Spinal cord (tissue), 10 donors: ENCODE measurements around the gene RPS27L. TPM values are rescaled to one million over a fixed set of nuclear protein-coding genes. Genes with fewer than 3 reads are reported as not detected.

Experiments
- DNase-seq, 6 donors: peaks; one replicate each; pipeline versions ENCODE4 v3.0.0 to v3.0.0-alpha.2; 2013 to 2015; ENCODE audit warnings: low spot score in 6 of 6, low read depth in 4 of 6
- H3K27ac ChIP-seq: one replicate; pipeline ENCODE4 v1.5.1; 2013; ENCODE audit warnings: low read depth, low read length, control low read depth
- H3K27me3 ChIP-seq: one replicate; pipeline ENCODE4 v1.6.1; 2013; ENCODE audit warnings: low read length; ENCODE audit not compliant: control insufficient read depth, insufficient read depth
- H3K36me3 ChIP-seq: one replicate; pipeline ENCODE4 v1.6.1; 2013; ENCODE audit warnings: low read length; ENCODE audit not compliant: control insufficient read depth, insufficient read depth
- H3K4me1 ChIP-seq: one replicate; pipeline ENCODE4 v1.6.1; 2013; ENCODE audit warnings: low read length; ENCODE audit not compliant: control insufficient read depth, insufficient read depth
- H3K4me3 ChIP-seq: one replicate; pipeline ENCODE4 v1.5.1; 2013; ENCODE audit warnings: low read depth, low read length, control low read depth
- H3K9me3 ChIP-seq: one replicate; pipeline ENCODE4 v1.6.1; 2013; ENCODE audit warnings: low read length; ENCODE audit not compliant: control insufficient read depth, insufficient read depth
- WGBS: methylation state at CpG from one replicate; pipeline ENCODE4 v1.1.5; 2013; ENCODE audit warnings: missing lambda C conversion rate; ENCODE audit not compliant: insufficient coverage; 5-methylcytosine and 5-hydroxymethylcytosine counted together
- polyA plus RNA-seq, 2 donors: library from polyadenylated mRNA; unstranded; fragments of 120-200 nt; gene quantifications; one replicate each; pipeline ENCODE4 v1.2.1, GENCODE V29; 2013; ENCODE audit not compliant: insufficient read length in 2 of 2
- total RNA-seq, 2 donors: library from RNA; depleted of rRNA in 1 of 2; stranded (reverse); fragments of 120-200 nt in 1 of 2; fragments of >200 nt in 1 of 2; gene quantifications; one replicate each; pipeline versions ENCODE4 v1.2.3 to v1.2.4, GENCODE V29; 2013 to 2014
- donor health status: healthy.

The RPS27L gene
- total and polyA plus RNA-seq, 4 donors, result 86.2 to 111 (median 90.5) TPM

DNA sequence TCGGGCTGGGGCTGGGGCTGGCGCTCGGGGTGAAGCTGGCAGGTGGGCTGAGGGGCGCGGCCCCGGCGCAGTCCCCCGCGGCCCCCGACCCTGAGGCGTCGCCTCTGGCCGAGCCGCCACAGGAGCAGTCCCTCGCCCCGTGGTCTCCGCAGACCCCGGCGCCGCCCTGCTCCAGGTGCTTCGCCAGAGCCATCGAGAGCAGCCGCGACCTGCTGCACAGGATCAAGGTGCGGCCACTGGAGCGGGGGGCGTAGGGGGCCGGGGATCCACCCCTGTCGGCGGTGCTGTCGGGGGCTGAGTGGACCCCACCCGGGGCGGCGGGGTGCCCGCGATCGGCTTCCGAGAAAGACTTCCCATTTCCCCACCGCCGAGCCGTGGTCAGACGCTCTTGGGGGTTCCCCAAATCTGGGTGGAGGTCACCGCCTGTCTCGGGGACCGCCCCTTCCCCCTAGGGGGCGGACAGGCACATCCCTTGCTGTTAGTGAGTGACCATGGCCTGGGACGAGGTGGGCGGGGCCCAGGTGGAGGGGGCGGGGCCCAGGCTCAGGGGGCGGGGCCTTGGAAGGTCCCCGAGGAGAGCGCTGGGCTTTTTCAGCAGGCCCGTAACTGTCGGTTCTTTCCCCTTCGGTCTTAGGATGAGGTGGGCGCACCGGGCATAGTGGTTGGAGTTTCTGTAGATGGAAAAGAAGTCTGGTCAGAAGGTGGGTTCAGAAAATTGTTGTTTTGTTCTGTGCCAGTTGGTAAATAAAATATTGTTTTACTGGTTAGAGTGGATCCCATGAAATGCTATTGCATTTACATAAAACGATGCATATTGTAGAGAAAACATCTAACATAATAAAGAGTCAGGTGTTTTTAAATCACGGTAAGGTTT, 35.0 kb downstream of the RPS27L start:
- Histone ChIP-seq H3K27ac (peak overlapping the region; percentile 47), H3K36me3 (peaks cover 4% of the 10 kb centered on the region), H3K27me3 (no peaks in the 10 kb centered on the region), H3K9me3 (no peaks in the 10 kb centered on the region), H3K4me1 (peaks cover 4% of the 10 kb centered on the region), H3K4me3 (peak overlapping the region; percentile 73)
- WGBS, result under 1% methylated on average over 56 of the region's 59 CpGs
- DNase-seq, result peak in 5 of 6 donors; percentile 19 to 82 (median 33)

DNA sequence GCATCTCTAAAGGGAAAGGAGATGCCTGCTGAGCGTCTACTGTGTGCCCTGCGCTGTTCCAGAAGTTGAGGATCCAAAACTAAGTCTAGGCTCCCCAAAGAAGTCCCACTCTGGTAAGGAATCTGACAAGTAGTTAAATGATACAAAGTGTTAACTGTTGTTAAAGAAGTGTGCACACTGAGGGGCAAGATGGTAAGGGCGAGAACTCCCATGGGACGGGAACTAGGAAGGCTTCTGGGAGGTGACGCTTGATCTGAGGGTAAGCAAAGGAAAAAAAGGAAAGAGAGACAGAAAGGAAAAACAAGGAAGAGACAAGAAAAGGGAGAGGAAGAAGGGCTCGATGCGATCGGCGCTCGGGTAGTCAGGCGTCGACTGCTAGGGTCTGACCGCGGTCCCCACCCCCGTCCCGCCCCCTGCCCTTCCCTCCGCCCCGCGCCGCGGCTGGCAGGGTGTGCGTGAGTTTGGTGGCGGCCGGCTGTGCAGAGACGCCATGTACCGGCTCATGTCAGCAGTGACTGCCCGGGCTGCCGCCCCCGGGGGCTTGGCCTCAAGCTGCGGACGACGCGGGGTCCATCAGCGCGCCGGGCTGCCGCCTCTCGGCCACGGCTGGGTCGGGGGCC, 35.8 kb downstream of the RPS27L start, which contains the start of gene LACTB:
LACTB (plus strand) TSS at position 480 of the 620 bp plus-strand sequence; CDS start at position 491, 11 bp downstream.
- WGBS, result under 1% methylated on average over 39 of the region's 40 CpGs

GRCh38 chr15:63118854-63119253, 38.4 kb downstream of the RPS27L start:
- Histone ChIP-seq H3K27ac (no peak overlapping the region), H3K9me3 (no peaks in the 10 kb centered on the region), H3K4me3 (no peak overlapping the region), H3K27me3 (no peaks in the 10 kb centered on the region), H3K36me3 (no peaks in the 10 kb centered on the region), H3K4me1 (peaks cover 4% of the 10 kb centered on the region)
- WGBS, result no CpG with 5 or more reads among the region's 3 CpGs
- DNase-seq, result no peak

More for the DNA sequence above, 35.8 kb downstream of the RPS27L start, which contains the start of gene LACTB:
- Histone ChIP-seq H3K36me3 (peaks cover 4% of the 10 kb centered on the region), H3K27me3 (no peaks in the 10 kb centered on the region), H3K4me1 (peaks cover 4% of the 10 kb centered on the region), H3K27ac (peak within 1 kb of the TSS; percentile 74), H3K4me3 (peak within 1 kb of the TSS; percentile 73), H3K9me3 (no peaks in the 10 kb centered on the region)
- peak; percentile 60 to 96 (median 82) for DNase-seq

DNA sequence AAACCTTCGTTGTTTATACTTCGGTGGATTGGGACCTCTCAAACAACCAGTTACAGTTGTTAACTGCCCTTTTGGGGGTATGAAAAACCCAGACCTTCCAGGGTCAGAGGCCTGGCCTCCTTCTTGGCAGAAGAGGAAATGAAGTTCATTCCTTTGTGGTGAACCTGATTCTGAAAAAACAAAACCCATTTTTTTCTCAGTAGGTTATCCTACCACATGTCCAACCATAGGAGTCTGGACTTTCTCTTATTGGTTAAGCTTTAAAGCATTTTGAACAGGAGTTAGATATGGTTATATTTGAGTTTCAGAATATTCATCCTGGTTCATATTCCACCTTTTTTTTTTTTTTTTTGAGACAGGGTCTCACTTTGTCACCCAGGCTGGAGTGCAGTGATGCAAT, 42.8 kb downstream of the RPS27L start:
- H3K4me1 ChIP-seq, result no peaks in the 10 kb centered on the region
- no peak overlapping the region for H3K4me3 ChIP-seq
- DNase-seq, result no peak
- no peaks in the 10 kb centered on the region for H3K9me3 ChIP-seq
- no peaks in the 10 kb centered on the region for H3K36me3 ChIP-seq
- no peak overlapping the region for H3K27ac ChIP-seq
- 40% methylated on average over 2 of the region's 2 CpGs for WGBS
- no peaks in the 10 kb centered on the region for H3K27me3 ChIP-seq

GRCh38 chr15:63112871-63113270, 44.4 kb downstream of the RPS27L start:
- H3K27ac ChIP-seq, result no peak overlapping the region
- DNase-seq, result no peak
- H3K4me3 ChIP-seq, result no peak overlapping the region
- H3K27me3 ChIP-seq, result no peaks in the 10 kb centered on the region
- H3K9me3 ChIP-seq, result no peaks in the 10 kb centered on the region
- WGBS, result no CpG with 5 or more reads among the region's 3 CpGs
- no peaks in the 10 kb centered on the region for H3K4me1 ChIP-seq
- H3K36me3 ChIP-seq, result no peaks in the 10 kb centered on the region

DNA sequence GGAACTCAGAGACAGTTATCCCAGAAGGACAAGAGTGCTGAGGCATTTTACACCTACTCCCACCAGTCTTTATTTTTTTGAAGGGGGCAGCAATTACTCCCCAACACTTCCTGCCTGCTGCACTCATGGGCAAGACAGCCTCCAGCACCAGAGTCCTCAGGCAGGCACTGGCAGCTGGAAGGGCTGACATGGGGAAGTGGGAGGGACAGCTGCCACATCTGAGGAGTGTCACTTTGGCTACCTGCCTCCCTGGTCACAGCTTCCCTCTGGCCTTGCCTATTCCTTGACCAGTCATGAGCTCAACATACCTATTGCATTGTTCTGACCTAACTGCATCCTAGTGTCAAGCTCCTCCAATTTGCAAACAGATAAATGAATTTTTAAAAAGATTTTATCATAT, 45.8 kb downstream of the RPS27L start:
- DNase-seq, result no peak
- Histone ChIP-seq H3K9me3 (no peaks in the 10 kb centered on the region), H3K4me1 (no peaks in the 10 kb centered on the region), H3K27ac (no peak overlapping the region), H3K4me3 (no peak overlapping the region), H3K27me3 (no peaks in the 10 kb centered on the region), H3K36me3 (no peaks in the 10 kb centered on the region)

DNA sequence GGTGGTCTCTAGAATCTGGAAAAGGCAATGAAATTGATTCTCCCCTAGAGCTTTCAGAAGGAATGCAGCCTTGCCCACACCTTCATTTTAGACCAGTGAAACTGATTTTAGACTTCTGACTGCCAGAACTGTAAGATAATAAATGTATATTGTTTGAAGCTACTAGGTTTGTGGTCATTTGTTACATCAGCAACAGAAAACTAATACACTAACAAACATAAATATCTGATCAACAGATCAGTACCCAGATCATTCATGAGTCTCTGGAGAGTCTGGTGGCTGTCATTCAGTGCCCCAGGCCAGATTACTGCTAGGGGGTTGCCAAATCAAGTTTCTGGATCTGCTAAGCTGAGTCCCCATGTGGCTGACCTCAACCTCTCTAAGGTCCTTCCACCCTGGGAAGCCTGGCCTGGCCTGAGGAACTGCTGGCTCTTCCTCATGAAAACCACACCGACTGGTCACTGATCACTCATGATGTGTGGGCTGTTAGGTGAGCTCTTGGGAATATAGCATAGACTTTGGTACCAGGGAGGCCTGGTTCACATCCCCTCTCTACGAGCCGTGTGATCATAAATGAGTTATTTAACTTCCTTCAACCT, 46.8 kb downstream of the RPS27L start:
- WGBS, result no CpG with 5 or more reads among the region's 3 CpGs
- no peaks in the 10 kb centered on the region for H3K27me3 ChIP-seq
- H3K36me3 ChIP-seq, result no peaks in the 10 kb centered on the region
- no peak overlapping the region for H3K4me3 ChIP-seq
- H3K4me1 ChIP-seq, result no peaks in the 10 kb centered on the region
- no peak overlapping the region for H3K27ac ChIP-seq
- no peak for DNase-seq
- H3K9me3 ChIP-seq, result no peaks in the 10 kb centered on the region

GRCh38 chr15:63109920-63110319, 47.4 kb downstream of the RPS27L start:
- Histone ChIP-seq H3K27ac (no peak overlapping the region), H3K36me3 (no peaks in the 10 kb centered on the region), H3K4me1 (no peaks in the 10 kb centered on the region), H3K27me3 (no peaks in the 10 kb centered on the region), H3K9me3 (no peaks in the 10 kb centered on the region), H3K4me3 (no peak overlapping the region)
- no peak for DNase-seq
- 100% methylated on average over 1 of the region's 2 CpGs for WGBS

GRCh38 chr15:63109498-63109897, 47.8 kb downstream of the RPS27L start:
- Histone ChIP-seq H3K36me3 (no peaks in the 10 kb centered on the region), H3K4me3 (no peak overlapping the region), H3K27me3 (no peaks in the 10 kb centered on the region), H3K27ac (no peak overlapping the region), H3K4me1 (no peaks in the 10 kb centered on the region), H3K9me3 (no peaks in the 10 kb centered on the region)
- 79% methylated on average over 2 of the region's 2 CpGs for WGBS
- no peak for DNase-seq
